Gastroesophageal sphincter (tissue), 4 donors: ENCODE measurements around the gene PARD3. TPM values are rescaled to one million over a fixed set of nuclear protein-coding genes. Genes with fewer than 3 reads are reported as not detected.
A peak's percentile ranks its signal among the peaks of the same experiment; 100 is the strongest.

Source experiments
- ATAC-seq: fragments of 150-250 bp; one replicate; pipeline ENCODE4 v1.9.1; 2016; ENCODE audit warnings: mild to moderate bottlenecking, moderate library complexity
- H3K27ac ChIP-seq, 4 donors: fragments of 200-600 bp; sonication (generic) in 3 of 4; 1 replicate in 3 of 4; 2 replicates in 1 of 4; pipeline ENCODE4 v1.5.1; 2016 to 2019
- H3K27me3 ChIP-seq: fragments of 200-600 bp; sonication (generic); one replicate; pipeline ENCODE4 v1.5.1; 2019
- H3K36me3 ChIP-seq, 2 donors: fragments of 200-600 bp; sonication (generic); one replicate each; pipeline ENCODE4 v1.5.1; 2019; ENCODE audit warnings: control low read depth in 1 of 2
- H3K4me1 ChIP-seq, 3 donors: fragments of 200-600 bp; sonication (generic); 1 replicate in 2 of 3; 2 replicates in 1 of 3; pipeline ENCODE4 v1.5.1; 2016 to 2019; ENCODE audit warnings: control low read depth in 2 of 3
- H3K4me3 ChIP-seq, 2 donors: fragments of 200-600 bp; sonication (generic); one replicate each; pipeline ENCODE4 v1.5.1; 2019; ENCODE audit warnings: mild to moderate bottlenecking in 1 of 2, moderate library complexity in 1 of 2
- H3K9me3 ChIP-seq, 3 donors: fragments of 200-600 bp; sonication (generic); one replicate each; pipeline ENCODE4 v1.5.1; 2017 to 2019; ENCODE audit warnings: control low read depth in 2 of 3
- CTCF ChIP-seq, 4 experiments: fragments of 200-600 bp in 2 of 4; fragments of 450-650 bp in 2 of 4; sonication (generic) in 1 of 4; IDR thresholded peaks; one replicate each; pipeline ENCODE4 v1.5.1; 2017 to 2019; ENCODE audit warnings: antibody characterized with exemption in 4 of 4, mild to moderate bottlenecking in 2 of 4, moderate library complexity in 2 of 4
- EP300 ChIP-seq: sonication (generic); formaldehyde crosslinking; IDR thresholded peaks from one replicate; pipeline ENCODE4 v1.6.1; 2017; ENCODE audit warnings: antibody characterized with exemption, mild to moderate bottlenecking
- POLR2A ChIP-seq, 2 donors: fragments of 450-650 bp; IDR thresholded peaks; one replicate each; pipeline ENCODE4 v1.6.1; 2017; ENCODE audit warnings: antibody characterized with exemption in 2 of 2, mild to moderate bottlenecking in 2 of 2, moderate library complexity in 1 of 2
- POLR2AphosphoS5 ChIP-seq: sonication (generic); formaldehyde crosslinking; IDR thresholded peaks from one replicate; pipeline ENCODE4 v1.6.1; 2017; ENCODE audit warnings: antibody characterized with exemption
- WGBS, 2 donors: methylation state at CpG; one replicate each; pipeline ENCODE4 v1.1.5; 2018; ENCODE audit warnings: low coverage in 1 of 2; 5-methylcytosine and 5-hydroxymethylcytosine counted together
- total RNA-seq, 4 donors: library from RNA; depleted of rRNA; stranded (reverse); fragments of >200 nt; gene quantifications; one replicate each; pipeline ENCODE4 v1.1.0, GENCODE V29; 2016

Gene PARD3
- total RNA-seq, 4 donors from 2014 or later: 101 to 127 (median 115) TPM

GRCh38 chr10:34813626-34814222 lies 1.4 kb downstream of the PARD3 start:
- no peaks in the 10 kb centered on the region for H3K9me3 ChIP-seq
- no peaks in the 10 kb centered on the region for H3K27me3 ChIP-seq
- peak overlapping the region; percentile 86 to 99 for H3K4me3 ChIP-seq
- no peak for TF ChIP-seq POLR2A (IDR thresholded peaks at IDR 0.05)
- no peak for TF ChIP-seq CTCF (IDR thresholded peaks at IDR 0.05)
- TF ChIP-seq POLR2AphosphoS5: no peak
- no peak for TF ChIP-seq EP300
- 1 to 18% methylated on average over 12 of the region's 19 CpGs for WGBS, 2 donors
- H3K27ac ChIP-seq: peak overlapping the region; percentile 65 to 95 (median 92)
- no peak for ATAC-seq
- peaks cover 2 to 74% (median 15%) of the 10 kb centered on the region in 3 donors for H3K4me1 ChIP-seq
- no peaks in the 10 kb centered on the region for H3K36me3 ChIP-seq

- Histone ChIP-seq H3K27ac (peak overlapping the region in 3 of 4 donors; percentile 91 to 95 (median 93)), H3K36me3 (no peaks in the 10 kb centered on the region)
These were observed 2.3 kb downstream of the PARD3 start for GRCh38 chr10:34812771-34813170.

GRCh38 chr10:34811968-34812514 lies 3.1 kb downstream of the PARD3 start:
- no peaks in the 10 kb centered on the region for H3K27me3 ChIP-seq
- H3K4me1 ChIP-seq: peaks cover 2 to 82% (median 19%) of the 10 kb centered on the region in 3 donors
- peak overlapping the region in 2 of 4 donors; percentile 6 to 93 for H3K27ac ChIP-seq
- no peaks in the 10 kb centered on the region for H3K9me3 ChIP-seq
- ATAC-seq: no peak
- TF ChIP-seq CTCF (IDR thresholded peaks at IDR 0.05): no peak
- H3K36me3 ChIP-seq: no peaks in the 10 kb centered on the region
- 43 to 45% methylated on average over 1 of the region's 1 CpG for WGBS, 2 donors
- H3K4me3 ChIP-seq: peak overlapping the region in 1 of 2 donors; percentile 99

More at GRCh38 chr10:34812771-34813170, 2.3 kb downstream of the PARD3 start:
- TF ChIP-seq EP300 (no peak), POLR2AphosphoS5 (no peak), CTCF (IDR thresholded peaks at IDR 0.05) (no peak), POLR2A (IDR thresholded peaks at IDR 0.05) (no peak)
- Histone ChIP-seq H3K4me3 (peak overlapping the region in 1 of 2 donors; percentile 99), H3K9me3 (no peaks in the 10 kb centered on the region), H3K4me1 (peaks cover 2 to 83% (median 19%) of the 10 kb centered on the region in 3 donors), H3K27me3 (no peaks in the 10 kb centered on the region)
- 62 to 66% methylated on average over 4 to 5 of the region's 5 CpGs for WGBS, 2 donors
- ATAC-seq: no peak

GRCh38 chr10:34811126-34811967 lies 3.7 kb downstream of the PARD3 start:
- no peak for ATAC-seq
- WGBS, 2 donors: 89 to 91% methylated on average over 10 to 14 of the region's 17 CpGs
- no peaks in the 10 kb centered on the region for H3K9me3 ChIP-seq
- H3K27me3 ChIP-seq: no peaks in the 10 kb centered on the region
- no peak overlapping the region for H3K4me3 ChIP-seq
- no peaks in the 10 kb centered on the region for H3K36me3 ChIP-seq
- TF ChIP-seq CTCF (IDR thresholded peaks at IDR 0.05) (no peak), POLR2AphosphoS5 (no peak), EP300 (no peak), POLR2A (IDR thresholded peaks at IDR 0.05) (no peak)
- H3K27ac ChIP-seq: peak overlapping the region in 3 of 4 donors; percentile 2 to 93 (median 6)
- peaks cover 2 to 75% (median 19%) of the 10 kb centered on the region in 3 donors for H3K4me1 ChIP-seq
